Endothelial cell of umbilical vein (primary cell): ENCODE data around the gene CDK6. TPM values are rescaled to one million over a fixed set of nuclear protein-coding genes. Genes with fewer than 3 reads are reported as not detected.

Experiments
- BruUV-seq: library from RNA; stranded (reverse); fragments of 400-500 nt; replicated peaks from 2 replicates; lab custom pipeline; 2021; lab: Mats Ljungman, UMichigan
- CTCF ChIA-PET: fragments of 300-600, 350-600 bp; sonication (Branson Sonifier 250); formaldehyde crosslinking; loops from one replicate; lab custom pipeline; 2021; ENCODE audit warnings: antibody characterized with exemption, inconsistent platforms; lab: Charles Lee
- POLR2A ChIA-PET: fragments of 300-600, 350-600 bp; sonication (Branson Sonifier 250); formaldehyde crosslinking; loops from one replicate; lab custom pipeline; 2021; ENCODE audit warnings: antibody characterized with exemption, inconsistent platforms; lab: Charles Lee
- DNase-seq: peaks from one replicate; pipeline ENCODE4 v3.0.0-alpha.2; 2011; ENCODE audit warnings: low read depth, low spot score
- FAIRE-seq: peaks from 2 replicates; lab custom pipeline; 2011; peaks lifted over from hg19 to GRCh38; lab: Jason Lieb, UNC
- H2AFZ ChIP-seq: 2 replicates; pipeline ENCODE4 v1.6.0; 2012; ENCODE audit warnings: low read depth, low read length, control low read depth, inconsistent platforms
- H3K27ac ChIP-seq: 2 replicates; pipeline ENCODE4 v1.5.1; 2011; ENCODE audit warnings: low read depth, mild to moderate bottlenecking, control low read depth, low read length, moderate library complexity; ENCODE audit not compliant: insufficient read depth
- H3K27me3 ChIP-seq, 2 experiments: 2 replicates each; pipeline versions ENCODE4 v1.6.0 to v1.6.1; 2011; ENCODE audit warnings: low read length in 2 of 2, mixed read lengths in 1 of 2; ENCODE audit not compliant: control insufficient read depth in 2 of 2, insufficient read depth in 2 of 2
- H3K36me3 ChIP-seq, 2 experiments: 2 replicates in 1 of 2; 3 replicates in 1 of 2; pipeline ENCODE4 v1.5.1; 2011; ENCODE audit warnings: low read length in 2 of 2, mild to moderate bottlenecking in 1 of 2, moderate library complexity in 1 of 2; ENCODE audit not compliant: control insufficient read depth in 2 of 2, insufficient read depth in 2 of 2; ENCODE audit errors: extremely low read depth in 1 of 2
- H3K4me1 ChIP-seq: 3 replicates; pipeline ENCODE4 v1.5.1; 2011; ENCODE audit warnings: mild to moderate bottlenecking, low read length; ENCODE audit not compliant: control insufficient read depth, insufficient read depth; ENCODE audit errors: extremely low read depth
- H3K4me2 ChIP-seq: 2 replicates; pipeline ENCODE4 v1.6.1; 2011; ENCODE audit warnings: low read length, control low read depth, mixed read lengths; ENCODE audit not compliant: insufficient read depth
- H3K4me3 ChIP-seq, 3 experiments: fragments of 200-600 bp in 1 of 3; sonication (generic), shearing (Covaris generic) in 1 of 3; replicated peaks in 1 of 3; 2 replicates each; pipeline ENCODE4 v1.5.1; 2011 to 2016; ENCODE audit warnings: control low read depth in 3 of 3, low read length in 3 of 3, mild to moderate bottlenecking in 2 of 3, inconsistent platforms in 1 of 3, low read depth in 1 of 3, moderate library complexity in 1 of 3; ENCODE audit not compliant: insufficient read depth in 1 of 3
- H3K79me2 ChIP-seq: 2 replicates; pipeline ENCODE4 v1.6.0; 2012; ENCODE audit warnings: low read length, inconsistent platforms; ENCODE audit not compliant: control insufficient read depth, insufficient read depth
- H3K9ac ChIP-seq: replicated peaks from 2 replicates; pipeline ENCODE3; 2011; ENCODE audit warnings: low read length, control low read depth; ENCODE audit not compliant: insufficient read depth; ENCODE audit errors: extremely low read depth
- H3K9me1 ChIP-seq: replicated peaks from 3 replicates; pipeline ENCODE4 v1.6.0; 2011; ENCODE audit warnings: mild to moderate bottlenecking, low read length; ENCODE audit not compliant: control insufficient read depth, insufficient read depth; ENCODE audit errors: extremely low read depth
- H3K9me3 ChIP-seq: replicated peaks from 2 replicates; pipeline ENCODE4 v1.5.1; 2012; ENCODE audit warnings: low read length, inconsistent platforms; ENCODE audit not compliant: control insufficient read depth, insufficient read depth
- H4K20me1 ChIP-seq: replicated peaks from 2 replicates; pipeline ENCODE3; 2011; ENCODE audit warnings: mild to moderate bottlenecking, low read length; ENCODE audit not compliant: control insufficient read depth, insufficient read depth; ENCODE audit errors: extremely low read depth
- EZH2 ChIP-seq: IDR thresholded peaks from 2 replicates; pipeline ENCODE4 v1.6.1; 2012; ENCODE audit warnings: borderline replicate concordance, low read depth, mild to moderate bottlenecking, moderate library complexity, low read length, inconsistent platforms; ENCODE audit not compliant: severe bottlenecking
- FOS ChIP-seq: IDR thresholded peaks from 2 replicates; pipeline ENCODE4 v1.6.1; 2011; ENCODE audit warnings: mild to moderate bottlenecking, low read length, moderate library complexity, borderline replicate concordance; ENCODE audit not compliant: insufficient read depth
- GATA2 ChIP-seq: IDR thresholded peaks from 2 replicates; pipeline ENCODE4 v1.7.0; 2011; ENCODE audit warnings: low read depth, mild to moderate bottlenecking, moderate library complexity, mixed read lengths, low read length; ENCODE audit not compliant: insufficient read length, insufficient read depth
- JUN ChIP-seq: IDR thresholded peaks from 2 replicates; pipeline ENCODE4 v1.6.1; 2011; ENCODE audit warnings: borderline replicate concordance, low read depth; ENCODE audit not compliant: insufficient read length, insufficient read depth
- MYC ChIP-seq: IDR thresholded peaks from one replicate; pipeline ENCODE4 v1.6.1; 2011; ENCODE audit warnings: mild to moderate bottlenecking, low read depth, low read length
- POLR2A ChIP-seq: IDR thresholded peaks from 2 replicates; pipeline ENCODE4 v1.6.1; 2012; ENCODE audit warnings: low read depth, mild to moderate bottlenecking, control low read depth, low read length
- POLR2AphosphoS5 ChIP-seq: IDR thresholded peaks from 2 replicates; pipeline ENCODE4 v1.6.1; 2012; ENCODE audit warnings: low read depth, mild to moderate bottlenecking, control low read depth, low read length, moderate library complexity; ENCODE audit not compliant: insufficient read depth
- dilution Hi-C: fragments of 300-500 bp; cut with MboI; formaldehyde crosslinking; loops from one replicate; pipeline ENCODE4 v1.15.0; 2019; ENCODE audit warnings: low sequenced_read_pairs; ENCODE audit not compliant: extremely low pct_ligation_motif_present
- intact Hi-C: fragments of 100-400 bp; cut with micrococcal nuclease; formaldehyde crosslinking; loops from one replicate; pipeline ENCODE4 v1.10.0; 2022
- polyA plus RNA-seq, 4 experiments: library from polyadenylated mRNA; depleted of rRNA in 3 of 4; stranded (reverse) in 3 of 4; unstranded in 1 of 4; fragments of >200 nt; gene quantifications; 2 replicates each; pipeline versions ENCODE4 v1.2.1 to v1.2.3, GENCODE V29; 2011 to 2012; ENCODE audit warnings: missing spikeins in 1 of 4
- total RNA-seq: library from RNA; stranded (reverse); gene quantifications from 2 replicates; pipeline ENCODE4 v1.2.3, GENCODE V29; 2021
- TF ChIP-seq, protein P1 (sequence below), 2 donors: IDR thresholded peaks; 1 replicate in 1 of 2; 2 replicates in 1 of 2; pipeline ENCODE4 v1.5.1; 2011; ENCODE audit warnings: low read length in 2 of 2, mild to moderate bottlenecking in 2 of 2, moderate library complexity in 2 of 2, control low read depth in 1 of 2, inconsistent platforms in 1 of 2, low read depth in 1 of 2; ENCODE audit not compliant: insufficient read depth in 1 of 2; ENCODE audit errors: extremely low read depth in 1 of 2
- TF ChIP-seq, protein P2 (sequence below): IDR thresholded peaks from 2 replicates; pipeline ENCODE4 v1.6.1; 2011; ENCODE audit not compliant: insufficient read depth, insufficient read length

CDK6 gene
- total and polyA plus RNA-seq, 2 donors (not counting 3 experiments of a cell fraction or from before 2014, with no cell fraction given) = 6.0 to 28.2 TPM

DNA sequence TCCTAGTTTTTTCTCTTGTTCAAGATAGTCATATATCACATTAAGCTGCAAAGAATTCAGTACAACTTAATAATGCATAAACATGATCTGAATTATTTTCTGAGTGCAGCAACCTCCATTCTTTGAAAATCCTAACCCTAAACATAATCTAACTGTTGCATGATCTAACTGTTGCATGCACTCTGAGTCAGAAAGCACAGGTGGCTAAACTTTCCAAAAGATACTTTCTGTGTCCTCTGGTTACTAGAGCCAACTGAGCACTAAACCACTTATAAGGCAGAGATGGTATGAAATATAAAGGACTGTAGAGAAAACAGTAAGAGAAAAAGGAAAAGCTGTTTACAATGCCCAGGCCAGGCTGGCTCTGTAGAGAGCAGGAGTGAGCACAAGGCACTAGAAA lies 223.2 kb downstream of the CDK6 start:
- Histone ChIP-seq H3K79me2 (no peaks in the 10 kb centered on the region), H3K4me3 (no peak overlapping the region), H3K27ac (no peak overlapping the region), H3K9me3 (no peaks in the 10 kb centered on the region), H3K27me3 (no peaks in the 10 kb centered on the region), H2AFZ (no peak overlapping the region), H3K4me2 (no peak overlapping the region), H4K20me1 (no peaks in the 10 kb centered on the region), H3K9me1 (no peaks in the 10 kb centered on the region), H3K4me1 (no peaks in the 10 kb centered on the region), H3K36me3 (peaks cover 0 to 3% of the 10 kb centered on the region in 2 experiments), H3K9ac (no peak overlapping the region)
- ChIA-PET CTCF (interaction anchor here (0.7 to 1.1 kb wide), 2 partner anchors 12 to 85 kb away, joined by 3 to 4 read pairs; partner anchors contain the start of genes PEX1 and RBM48), POLR2A (no interaction called here)
- TF ChIP-seq GATA2 (no peak), JUN (no peak), EZH2 (no peak), FOS (no peak), POLR2AphosphoS5 (no peak), MYC (no peak), POLR2A (no peak)
- TF ChIP-seq, protein P1, sequence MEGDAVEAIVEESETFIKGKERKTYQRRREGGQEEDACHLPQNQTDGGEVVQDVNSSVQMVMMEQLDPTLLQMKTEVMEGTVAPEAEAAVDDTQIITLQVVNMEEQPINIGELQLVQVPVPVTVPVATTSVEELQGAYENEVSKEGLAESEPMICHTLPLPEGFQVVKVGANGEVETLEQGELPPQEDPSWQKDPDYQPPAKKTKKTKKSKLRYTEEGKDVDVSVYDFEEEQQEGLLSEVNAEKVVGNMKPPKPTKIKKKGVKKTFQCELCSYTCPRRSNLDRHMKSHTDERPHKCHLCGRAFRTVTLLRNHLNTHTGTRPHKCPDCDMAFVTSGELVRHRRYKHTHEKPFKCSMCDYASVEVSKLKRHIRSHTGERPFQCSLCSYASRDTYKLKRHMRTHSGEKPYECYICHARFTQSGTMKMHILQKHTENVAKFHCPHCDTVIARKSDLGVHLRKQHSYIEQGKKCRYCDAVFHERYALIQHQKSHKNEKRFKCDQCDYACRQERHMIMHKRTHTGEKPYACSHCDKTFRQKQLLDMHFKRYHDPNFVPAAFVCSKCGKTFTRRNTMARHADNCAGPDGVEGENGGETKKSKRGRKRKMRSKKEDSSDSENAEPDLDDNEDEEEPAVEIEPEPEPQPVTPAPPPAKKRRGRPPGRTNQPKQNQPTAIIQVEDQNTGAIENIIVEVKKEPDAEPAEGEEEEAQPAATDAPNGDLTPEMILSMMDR (IDR thresholded peaks at IDR 0.05; ENCODE audit: extremely low read depth in 1 of 2, insufficient read depth in 1 of 2, low read depth in 1 of 2, low read length in 2 of 2) = no peak
- TF ChIP-seq, protein P2, sequence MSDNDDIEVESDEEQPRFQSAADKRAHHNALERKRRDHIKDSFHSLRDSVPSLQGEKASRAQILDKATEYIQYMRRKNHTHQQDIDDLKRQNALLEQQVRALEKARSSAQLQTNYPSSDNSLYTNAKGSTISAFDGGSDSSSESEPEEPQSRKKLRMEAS = no peak
- no TSS peak for BruUV-seq
- intact Hi-C loops (no loop called here), dilution Hi-C loops (no loop called here)
- no peak for FAIRE-seq
- no peak for DNase-seq
